Right lobe of liver (tissue), 6 donors: ENCODE data around the gene GATA3. TPM values are rescaled to one million over a fixed set of nuclear protein-coding genes. Genes with fewer than 3 reads are reported as not detected.

Source experiments
- ATAC-seq, 4 donors: fragments of 200-7000 bp; cut with Tn5 transposase; one replicate each; pipeline ENCODE4 v1.9.1; 2020; ENCODE audit warnings: mild to moderate bottlenecking in 4 of 4, moderate library complexity in 4 of 4
- DNase-seq, 3 donors: peaks; one replicate each; pipeline ENCODE4 v3.0.0-alpha.2; 2020
- H3K27ac ChIP-seq, 3 donors: fragments of 200-600 bp; one replicate each; pipeline ENCODE4 v1.8.0; 2022
- H3K27me3 ChIP-seq, 2 donors: fragments of 200-600 bp; one replicate each; pipeline ENCODE4 v1.8.0; 2022
- H3K36me3 ChIP-seq, 4 donors: fragments of 200-600 bp; sonication (generic) in 1 of 4; one replicate each; pipeline versions ENCODE4 v1.5.1 to v1.8.0; 2017 to 2022; ENCODE audit warnings: control low read depth in 1 of 4
- H3K4me1 ChIP-seq, 4 donors: fragments of 200-600 bp; sonication (generic) in 1 of 4; one replicate each; pipeline versions ENCODE4 v1.5.1 to v1.8.0; 2017 to 2022; ENCODE audit warnings: control low read depth in 1 of 4
- H3K4me3 ChIP-seq, 3 donors: fragments of 200-600 bp; one replicate each; pipeline ENCODE4 v1.8.0; 2022
- H3K9me3 ChIP-seq, 4 donors: fragments of 200-600 bp; sonication (generic) in 1 of 4; one replicate each; pipeline versions ENCODE4 v1.5.1 to v1.8.0; 2017 to 2022; ENCODE audit warnings: control low read depth in 1 of 4
- CTCF ChIP-seq, 4 donors: fragments of 200-600 bp in 3 of 4; fragments of 450-650 bp in 1 of 4; IDR thresholded peaks; one replicate each; pipeline versions ENCODE4 v1.5.1 to v1.8.0; 2016 to 2022; ENCODE audit warnings: antibody characterized with exemption in 4 of 4, mild to moderate bottlenecking in 2 of 4
- POLR2A ChIP-seq: fragments of 450-650 bp; IDR thresholded peaks from one replicate; pipeline ENCODE4 v1.6.1; 2017; ENCODE audit warnings: antibody characterized with exemption, mild to moderate bottlenecking
- WGBS: methylation state at CpG from one replicate; pipeline ENCODE4 v1.1.6; 2018; ENCODE audit warnings: low coverage, low lambda C conversion rate; ENCODE audit not compliant: insufficient coverage; ENCODE audit errors: missing lambda C conversion rate; 5-methylcytosine and 5-hydroxymethylcytosine counted together
- intact Hi-C, 2 donors: fragments of 100-400 bp; cut with DNase I; formaldehyde crosslinking; loops; one replicate each; pipeline versions ENCODE4 v1.11.2 to v1.14.1; 2022
- total RNA-seq, 6 experiments: library from RNA; depleted of rRNA in 2 of 6; stranded (reverse); fragments of >200 nt in 2 of 6; fragmentation: NEBNext Ultra II Directional in 3 of 6; extraction: Animal tissue kit (Norgen Biotek cat#: 25700) in 3 of 6; gene quantifications; one replicate each; pipeline versions ENCODE4 v1.1.0 to v1.2.4, GENCODE V29; 2016 to 2023
- donor health status: DM: no; HTN: yes; CAD: no.
- donor health status: DM: no; HTN: no; CAD: no.
- donor health status: DM: no; HTN: no; CAD: no.
- donor health status: DM: no; HTN: yes; CAD: no.
- donor health status: DM: no; HTN: yes; CAD: no.

GATA3 gene
- total RNA-seq, 6 experiments from 2014 or later: 0.26 to 1.0 (median 0.53) TPM; not detected in 1

- no peak overlapping the region for H3K27ac ChIP-seq
- no peak for DNase-seq
- H3K4me3 ChIP-seq: no peak overlapping the region
- intact Hi-C loops: no loop called here
- H3K27me3 ChIP-seq: no peaks in the 10 kb centered on the region
- TF ChIP-seq CTCF (IDR thresholded peaks at IDR 0.05): no peak
- TF ChIP-seq POLR2A: no peak
- H3K4me1 ChIP-seq: no peaks in the 10 kb centered on the region
- ATAC-seq: no peak
- 94% methylated on average over 2 of the region's 3 CpGs for WGBS
- no peaks in the 10 kb centered on the region for H3K9me3 ChIP-seq
- no peaks in the 10 kb centered on the region for H3K36me3 ChIP-seq
These were observed 61.1 kb downstream of the GATA3 start for GRCh38 chr10:8115618-8115980.

GRCh38 chr10:8116474-8116873 is 62.0 kb downstream of the GATA3 start:
- WGBS: 61% methylated on average over 5 of the region's 5 CpGs

GRCh38 chr10:8116926-8117493 is 62.5 kb downstream of the GATA3 start:
- no peak overlapping the region for H3K4me3 ChIP-seq
- H3K27ac ChIP-seq: no peak overlapping the region
- intact Hi-C loops: no loop called here
- TF ChIP-seq POLR2A: no peak
- no peak for TF ChIP-seq CTCF (IDR thresholded peaks at IDR 0.05)
- H3K9me3 ChIP-seq: no peaks in the 10 kb centered on the region
- 59% methylated on average over 12 of the region's 12 CpGs for whole genome bisulfite sequencing
- no peak for DNase-seq
- H3K4me1 ChIP-seq: no peaks in the 10 kb centered on the region
- ATAC-seq: no peak
- H3K36me3 ChIP-seq: no peaks in the 10 kb centered on the region
- no peaks in the 10 kb centered on the region for H3K27me3 ChIP-seq

More at GRCh38 chr10:8116474-8116873, 62.0 kb downstream of the GATA3 start:
- intact Hi-C loops: no loop called here
- H3K4me1 ChIP-seq: no peaks in the 10 kb centered on the region
- DNase-seq (no peak), ATAC-seq (no peak)
- no peaks in the 10 kb centered on the region for H3K27me3 ChIP-seq
- H3K36me3 ChIP-seq: no peaks in the 10 kb centered on the region
- H3K9me3 ChIP-seq: no peaks in the 10 kb centered on the region
- no peak for TF ChIP-seq POLR2A
- TF ChIP-seq CTCF (IDR thresholded peaks at IDR 0.05): no peak
- no peak overlapping the region for H3K4me3 ChIP-seq
- H3K27ac ChIP-seq: no peak overlapping the region

GRCh38 chr10:8121201-8121890 is 66.9 kb downstream of the GATA3 start:
- 53% methylated on average over 8 of the region's 12 CpGs for WGBS
- no peak overlapping the region for H3K4me3 ChIP-seq
- DNase-seq (no peak), ATAC-seq (no peak)
- H3K27ac ChIP-seq: no peak overlapping the region
- H3K9me3 ChIP-seq: no peaks in the 10 kb centered on the region
- TF ChIP-seq CTCF (IDR thresholded peaks at IDR 0.05) (no peak), POLR2A (no peak)
- H3K27me3 ChIP-seq: no peaks in the 10 kb centered on the region
- no peaks in the 10 kb centered on the region for H3K4me1 ChIP-seq
- intact Hi-C loops: no loop called here
- H3K36me3 ChIP-seq: no peaks in the 10 kb centered on the region
